Suppressor macrophage treated with lipopolysaccharide for 1 hour (primary cell): ENCODE measurements around the gene HMCES.

Experiments used
- DNase-seq, 3 donors: peaks; one replicate each; pipeline ENCODE4 v3.0.0-alpha.2; 2020 to 2022

Gene HMCES

DNA sequence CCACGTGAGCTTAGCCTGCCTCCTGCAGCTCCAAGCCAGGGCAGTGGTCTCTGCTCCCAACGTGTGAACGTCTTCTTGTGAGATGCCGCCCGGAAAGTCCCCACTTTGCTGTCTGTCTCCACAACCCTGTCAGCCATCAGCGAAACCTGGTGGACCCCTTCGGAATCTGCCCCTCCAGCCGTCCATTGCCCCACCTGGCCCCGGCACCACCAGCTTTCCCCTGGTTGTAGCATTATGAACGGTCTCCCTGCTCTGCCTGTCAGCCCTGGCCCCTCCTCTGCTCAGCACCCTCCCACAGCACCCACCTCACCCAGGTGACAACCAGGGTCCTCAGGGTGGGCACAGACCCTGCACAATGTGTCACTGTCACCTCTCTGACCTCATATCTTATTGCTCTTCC lies 71.1 kb downstream of the HMCES start:
- no peak for DNase-seq

DNA sequence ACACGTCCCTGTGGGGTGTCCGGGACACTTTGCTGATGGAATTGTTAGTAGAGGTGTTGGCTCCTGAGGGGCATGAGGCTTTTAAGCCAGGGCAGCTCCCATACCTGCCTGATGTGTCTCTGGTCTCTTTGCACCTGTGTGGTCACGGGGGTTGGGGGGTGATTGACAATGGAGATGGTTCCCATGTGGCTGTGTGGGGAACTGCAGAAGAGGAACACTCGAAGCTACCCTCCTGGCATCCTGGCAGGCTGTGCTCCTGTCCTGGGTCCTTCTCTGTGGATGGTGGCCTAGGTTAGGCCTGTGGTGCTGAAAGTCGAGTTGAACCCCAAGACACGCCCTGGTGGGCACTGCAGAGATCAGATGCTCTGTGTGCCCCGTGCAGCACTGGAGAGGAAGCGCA lies 73.4 kb downstream of the HMCES start:
- DNase-seq: no peak

GRCh38 chr3:129352650-129353588 lies 74.2 kb downstream of the HMCES start:
- DNase-seq: no peak

DNA sequence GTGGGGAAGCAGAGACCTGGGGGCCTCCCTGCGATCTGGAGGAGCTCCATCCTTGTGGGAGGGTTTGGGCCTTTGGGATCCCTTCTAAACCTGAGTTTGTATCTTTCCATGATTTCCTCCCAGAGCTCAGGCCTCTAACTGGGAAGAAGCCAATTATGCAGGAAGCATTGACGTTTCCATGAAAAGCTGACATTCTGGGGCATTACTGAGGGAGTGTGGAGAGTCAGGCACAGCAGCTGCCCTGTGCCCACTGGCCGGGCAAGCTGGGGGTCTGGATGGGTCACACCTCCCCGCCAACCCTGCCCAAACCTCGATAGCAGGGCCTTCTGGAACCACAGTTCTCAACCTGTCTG lies 74.9 kb downstream of the HMCES start:
- DNase-seq: no peak
